ENCODE measurements around the gene NRG3.

DNA sequence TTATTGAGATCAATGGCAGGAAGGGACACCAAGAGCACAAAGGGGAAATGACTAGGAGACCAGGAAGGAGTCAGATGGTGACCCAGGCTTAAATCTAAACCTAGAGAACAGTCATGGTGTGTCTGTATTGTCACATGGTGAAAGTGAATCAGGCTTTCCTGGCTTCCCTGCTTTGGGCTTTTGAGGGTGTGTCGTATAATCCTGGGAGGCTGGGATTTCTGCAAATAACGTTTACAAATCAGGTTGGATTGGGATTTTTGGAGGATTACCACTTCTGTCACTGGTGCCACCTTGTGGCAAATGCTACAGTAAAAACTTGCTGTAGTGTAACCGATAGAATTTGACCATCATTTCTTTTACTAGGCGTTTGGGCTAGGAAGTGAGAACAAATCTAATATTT is 502.6 kb downstream of the NRG3 start:
- TF ChIP-seq, protein P1, sequence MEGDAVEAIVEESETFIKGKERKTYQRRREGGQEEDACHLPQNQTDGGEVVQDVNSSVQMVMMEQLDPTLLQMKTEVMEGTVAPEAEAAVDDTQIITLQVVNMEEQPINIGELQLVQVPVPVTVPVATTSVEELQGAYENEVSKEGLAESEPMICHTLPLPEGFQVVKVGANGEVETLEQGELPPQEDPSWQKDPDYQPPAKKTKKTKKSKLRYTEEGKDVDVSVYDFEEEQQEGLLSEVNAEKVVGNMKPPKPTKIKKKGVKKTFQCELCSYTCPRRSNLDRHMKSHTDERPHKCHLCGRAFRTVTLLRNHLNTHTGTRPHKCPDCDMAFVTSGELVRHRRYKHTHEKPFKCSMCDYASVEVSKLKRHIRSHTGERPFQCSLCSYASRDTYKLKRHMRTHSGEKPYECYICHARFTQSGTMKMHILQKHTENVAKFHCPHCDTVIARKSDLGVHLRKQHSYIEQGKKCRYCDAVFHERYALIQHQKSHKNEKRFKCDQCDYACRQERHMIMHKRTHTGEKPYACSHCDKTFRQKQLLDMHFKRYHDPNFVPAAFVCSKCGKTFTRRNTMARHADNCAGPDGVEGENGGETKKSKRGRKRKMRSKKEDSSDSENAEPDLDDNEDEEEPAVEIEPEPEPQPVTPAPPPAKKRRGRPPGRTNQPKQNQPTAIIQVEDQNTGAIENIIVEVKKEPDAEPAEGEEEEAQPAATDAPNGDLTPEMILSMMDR (IDR thresholded peaks at IDR 0.05), result no peak
- no peak for TF ChIP-seq EZH2 (IDR thresholded peaks at IDR 0.05; ENCODE audit: borderline replicate concordance, insufficient read depth, low read depth, low read length, poor library complexity, severe bottlenecking)
